A549 (cell line): Measurements from ENCODE around the gene MTA3. TPM values are rescaled to one million over a fixed set of nuclear protein-coding genes. Genes with fewer than 3 reads are reported as not detected.

Experiments used
- ATAC-seq, 2 experiments: fragments of 200-7000 bp in 1 of 2; fragments of >200 bp in 1 of 2; cut with Nextera tagmentation in 1 of 2; cut with Tn5 transposase in 1 of 2; 3 replicates each; pipeline versions ENCODE4 v1.8.0 to v1.9.1; 2018 to 2020; ENCODE audit warnings: mild to moderate bottlenecking in 1 of 2, moderate library complexity in 1 of 2
- CTCF ChIA-PET: fragments of 300-600 bp; sonication (Branson Sonifier 250); formaldehyde crosslinking; extraction: SDS; loops from one replicate; lab custom pipeline; 2021; ENCODE audit warnings: antibody characterized with exemption, inconsistent platforms; lab: Yijun Ruan, JAX
- POLR2A ChIA-PET: fragments of 350-600 bp; formaldehyde crosslinking; extraction: SDS; loops from one replicate; lab custom pipeline; 2021; ENCODE audit warnings: antibody characterized with exemption, inconsistent platforms; lab: Yijun Ruan, JAX
- DNase-seq, 2 experiments: peaks; one replicate each; pipeline versions ENCODE4 v3.0.0 to v3.0.0-alpha.2; 2011 to 2016; ENCODE audit warnings: low read depth in 1 of 2, low spot score in 1 of 2
- FAIRE-seq: peaks from 2 replicates; lab custom pipeline; 2011; peaks lifted over from hg19 to GRCh38; lab: Jason Lieb, UNC
- H3K27ac ChIP-seq, 2 experiments: fragments of >200 bp; sonication (Bioruptor Twin); formaldehyde crosslinking; 3 replicates each; pipeline ENCODE4 v1.5.1; 2016 to 2017
- H3K4me1 ChIP-seq: fragments of >200 bp; sonication (Bioruptor Twin); formaldehyde crosslinking; 3 replicates; pipeline ENCODE4 v1.6.1; 2016
- H3K4me2 ChIP-seq: fragments of >200 bp; sonication (Bioruptor Twin); formaldehyde crosslinking; 3 replicates; pipeline ENCODE4 v1.6.1; 2016
- H3K4me3 ChIP-seq: fragments of >200 bp; sonication (Bioruptor Twin); formaldehyde crosslinking; 3 replicates; pipeline ENCODE4 v1.5.1; 2016
- H3K9me3 ChIP-seq: fragments of >200 bp; sonication (Bioruptor Twin); formaldehyde crosslinking; 3 replicates; pipeline ENCODE4 v1.6.1; 2016
- CEBPB ChIP-seq, 2 experiments: fragments of >200 bp in 1 of 2; sonication (Bioruptor Twin) in 1 of 2; formaldehyde crosslinking in 1 of 2; IDR thresholded peaks; 2 replicates each; pipeline ENCODE4 v1.6.1; 2012 to 2016
- CTCF ChIP-seq: fragments of >200 bp; sonication (Bioruptor Twin); formaldehyde crosslinking; IDR thresholded peaks from 3 replicates; pipeline ENCODE4 v1.5.1; 2016
- EHMT2 ChIP-seq: fragments of 200-600 bp; sonication (generic); IDR thresholded peaks from 2 replicates; pipeline ENCODE4 v1.6.1; 2016; ENCODE audit warnings: antibody characterized with exemption, low read depth, mild to moderate bottlenecking, moderate library complexity
- HDAC2 ChIP-seq: fragments of 200-600 bp; sonication (generic); IDR thresholded peaks from 2 replicates; pipeline ENCODE4 v1.6.1; 2016
- HMGXB4 ChIP-seq: fragments of 250-450 bp; sonication (Bioruptor Pico); IDR thresholded peaks from 2 replicates; pipeline ENCODE4 v1.5.0; 2021; ENCODE audit warnings: mild to moderate bottlenecking, moderate library complexity, borderline replicate concordance
- HOXB5 ChIP-seq: fragments of 250-450 bp; sonication (Bioruptor Pico); IDR thresholded peaks from 2 replicates; pipeline ENCODE4 v1.5.0; 2020; ENCODE audit warnings: mild to moderate bottlenecking, moderate library complexity
- JUN ChIP-seq, 2 experiments: fragments of >200 bp; sonication (Bioruptor Twin); formaldehyde crosslinking; IDR thresholded peaks; 2 replicates in 1 of 2; 3 replicates in 1 of 2; pipeline ENCODE4 v1.6.1; 2016 to 2017
- JUNB ChIP-seq: fragments of >200 bp; sonication (Bioruptor Twin); formaldehyde crosslinking; IDR thresholded peaks from 2 replicates; pipeline ENCODE4 v1.6.1; 2016
- KDM5A ChIP-seq: fragments of 200-600 bp; sonication (generic); IDR thresholded peaks from 2 replicates; pipeline ENCODE4 v1.6.1; 2016; ENCODE audit warnings: antibody characterized with exemption, mild to moderate bottlenecking
- MAZ ChIP-seq: fragments of 150-350 bp; IDR thresholded peaks from 2 replicates; pipeline ENCODE4 v1.6.1; 2014; ENCODE audit warnings: antibody characterized with exemption, low read depth, low read length, borderline replicate concordance
- NPAS2 ChIP-seq: fragments of 250-450 bp; sonication (Bioruptor Pico); IDR thresholded peaks from 2 replicates; pipeline ENCODE4 v1.8.0; 2022; ENCODE audit warnings: mild to moderate bottlenecking, moderate library complexity, borderline replicate concordance
- NR3C1 ChIP-seq: fragments of >200 bp; sonication (Bioruptor Twin); formaldehyde crosslinking; IDR thresholded peaks from 3 replicates; pipeline ENCODE4 v1.6.1; 2017
- PBX3 ChIP-seq: IDR thresholded peaks from 2 replicates; pipeline ENCODE4 v1.6.1; 2012
- POLR2AphosphoS2 ChIP-seq: conservative IDR thresholded peaks from 2 replicates; pipeline ENCODE4 v1.6.1; 2012; ENCODE audit warnings: low read length, improper control_type of control experiment, inconsistent platforms
- RFX5 ChIP-seq: fragments of 450-650 bp; IDR thresholded peaks from 2 replicates; pipeline ENCODE4 v1.7.1; 2014; ENCODE audit warnings: antibody characterized with exemption, mild to moderate bottlenecking, moderate library complexity
- SMC3 ChIP-seq: fragments of >200 bp; sonication (Bioruptor Twin); formaldehyde crosslinking; IDR thresholded peaks from 3 replicates; pipeline ENCODE4 v1.6.1; 2018; ENCODE audit warnings: inconsistent platforms
- SREBF2 ChIP-seq: fragments of 450-650 bp; IDR thresholded peaks from 2 replicates; pipeline ENCODE4 v1.6.1; 2014; ENCODE audit warnings: mild to moderate bottlenecking, moderate library complexity
- TP53 ChIP-seq: fragments of 250-450 bp; sonication (Bioruptor Pico); IDR thresholded peaks from 2 replicates; pipeline ENCODE4 v1.5.0; 2021; ENCODE audit warnings: mild to moderate bottlenecking, moderate library complexity
- ZFP36 ChIP-seq: fragments of 450-650 bp; IDR thresholded peaks from 2 replicates; pipeline ENCODE4 v1.6.1; 2014; ENCODE audit warnings: borderline replicate concordance; ENCODE audit not compliant: partially characterized antibody
- ZSCAN20 ChIP-seq: fragments of 250-450 bp; sonication (Bioruptor Pico); IDR thresholded peaks from 2 replicates; pipeline ENCODE4 v1.8.0; 2022; ENCODE audit warnings: mild to moderate bottlenecking, moderate library complexity
- WGBS: methylation state at CpG from one replicate; pipeline ENCODE4 v1.1.6; 2017; ENCODE audit errors: missing lambda C conversion rate; 5-methylcytosine and 5-hydroxymethylcytosine counted together
- polyA plus RNA-seq, 4 experiments: library from polyadenylated mRNA; depleted of rRNA in 3 of 4; stranded (reverse); fragments of >200 nt; fragmentation: RNase III in 1 of 4; extraction: RNeasy Plus Mini Kit Qiagen cat#74134 plus additional on column Dnase treatment in 1 of 4; gene quantifications; 2 replicates in 3 of 4; 3 replicates in 1 of 4; pipeline ENCODE4 v1.2.3, GENCODE V29; 2011 to 2017
- TF ChIP-seq, protein P1 (sequence below): IDR thresholded peaks from 2 replicates; pipeline ENCODE4 v1.6.1; 2012

The MTA3 gene
- polyA plus RNA-seq, 2 of the 4 experiments (the other 2 are of a cell fraction): 49.3 to 74.1 TPM

DNA sequence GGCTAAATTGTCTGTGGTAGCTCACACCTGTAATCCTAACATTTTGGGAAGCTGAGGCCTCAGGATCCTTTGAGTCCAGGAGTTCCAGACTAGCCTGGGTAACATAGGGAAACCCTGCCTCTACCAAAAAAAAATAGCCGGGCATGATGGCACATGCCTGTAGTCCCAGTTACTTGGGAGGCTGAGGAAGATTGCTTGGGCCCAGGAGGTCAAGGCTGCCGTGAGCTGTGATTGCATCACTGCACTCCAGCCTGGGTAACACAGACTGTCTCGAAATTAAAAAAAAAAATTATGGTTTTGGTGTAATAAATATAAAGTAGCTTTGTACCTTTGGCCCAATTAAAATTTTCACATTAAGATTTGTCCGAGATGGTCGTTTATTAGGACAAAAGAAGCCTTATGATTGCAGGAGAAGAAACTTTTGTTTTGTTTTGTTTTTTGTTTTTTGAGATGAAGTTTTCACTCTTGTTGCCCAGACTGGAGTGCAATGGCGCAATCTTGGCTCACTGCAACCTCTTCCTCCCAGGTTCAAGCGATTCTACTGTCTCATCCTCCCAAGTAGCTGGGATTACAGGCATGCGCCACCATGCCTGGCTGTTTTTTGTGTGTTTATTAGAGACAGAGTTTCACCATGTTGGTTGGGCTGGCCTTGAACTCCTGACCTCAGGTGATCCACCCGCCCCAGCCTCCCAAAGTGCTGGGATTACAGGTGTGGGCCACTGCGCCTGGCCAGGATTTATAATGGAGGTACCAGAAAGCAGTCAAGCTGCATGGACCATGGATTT lies 4.1 kb downstream of the MTA3 start:
- Histone ChIP-seq H3K4me3 (no peak overlapping the region), H3K4me2 (no peak overlapping the region), H3K9me3 (no peaks in the 10 kb centered on the region), H3K4me1 (peaks cover 14% of the 10 kb centered on the region), H3K27ac (no peak overlapping the region)
- ChIA-PET CTCF (interaction anchor here (1.3 kb wide), 1 partner anchor 91 kb away, joined by 3 read pairs; no protein-coding TSS in a partner anchor), POLR2A (no interaction called here)
- FAIRE-seq: no peak
- no peak for DNase-seq
- ATAC-seq: no peak
- TF ChIP-seq JUN (IDR thresholded peaks at IDR 0.05) (no peak), NPAS2 (no peak), MAZ (no peak), EHMT2 (no peak), PBX3 (no peak)
- 93% methylated on average over 10 of the region's 10 CpGs for WGBS

DNA sequence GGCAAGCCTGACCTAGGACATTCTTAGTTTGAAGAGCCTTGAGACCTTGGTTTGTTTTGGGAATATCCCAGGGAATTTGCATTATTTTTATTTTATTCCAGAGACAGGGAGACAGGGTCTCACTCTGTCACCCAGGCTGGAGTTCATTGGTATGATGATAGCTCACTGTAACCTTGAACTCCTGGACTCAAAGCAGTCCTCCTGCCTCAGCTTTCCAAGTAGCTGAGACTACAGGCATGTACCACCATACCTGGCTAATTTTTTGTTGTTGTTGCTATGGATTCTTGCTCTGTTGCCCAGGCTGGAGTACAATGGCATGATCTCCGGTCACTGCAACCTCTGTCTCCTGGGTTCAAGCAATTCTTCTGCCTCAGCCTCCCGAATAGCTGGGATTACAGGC lies 4.8 kb downstream of the MTA3 start:
- DNase-seq (no peak), FAIRE-seq (no peak), ATAC-seq (no peak)
- POLR2A ChIA-PET: no interaction called here
- 90% methylated on average over 2 of the region's 2 CpGs for WGBS
- H3K9me3 ChIP-seq: no peaks in the 10 kb centered on the region
- H3K4me1 ChIP-seq: peaks cover 9% of the 10 kb centered on the region
- CTCF ChIA-PET: no interaction called here
- H3K4me2 ChIP-seq: no peak overlapping the region
- TF ChIP-seq NR3C1: no peak
- TF ChIP-seq POLR2AphosphoS2: no peak
- TF ChIP-seq, protein P1, sequence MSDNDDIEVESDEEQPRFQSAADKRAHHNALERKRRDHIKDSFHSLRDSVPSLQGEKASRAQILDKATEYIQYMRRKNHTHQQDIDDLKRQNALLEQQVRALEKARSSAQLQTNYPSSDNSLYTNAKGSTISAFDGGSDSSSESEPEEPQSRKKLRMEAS: no peak
- no peak for TF ChIP-seq JUNB
- no peak for TF ChIP-seq ZSCAN20 (CRISPR knock-in tag)
- no peak for TF ChIP-seq ZFP36
- no peak for TF ChIP-seq CEBPB (IDR thresholded peaks at IDR 0.05)
- TF ChIP-seq CTCF: no peak
- TF ChIP-seq KDM5A: no peak
- no peak for TF ChIP-seq HOXB5 (CRISPR knock-in tag)
- no peak for TF ChIP-seq TP53
- TF ChIP-seq SREBF2: no peak
- TF ChIP-seq SMC3: no peak
- no peak for TF ChIP-seq RFX5
- no peak for TF ChIP-seq HDAC2
- no peak for TF ChIP-seq PBX3
- TF ChIP-seq HMGXB4 (CRISPR knock-in tag): no peak
- no peak overlapping the region for H3K4me3 ChIP-seq
- no peak overlapping the region for H3K27ac ChIP-seq
